ENCODE data around the gene HDAC4. TPM values are rescaled to one million over a fixed set of nuclear protein-coding genes. Genes with fewer than 3 reads are reported as not detected.

HDAC4 gene
- total and polyA plus RNA-seq, 4 donors: 2.9 to 37.2 (median 4.4) TPM

DNA sequence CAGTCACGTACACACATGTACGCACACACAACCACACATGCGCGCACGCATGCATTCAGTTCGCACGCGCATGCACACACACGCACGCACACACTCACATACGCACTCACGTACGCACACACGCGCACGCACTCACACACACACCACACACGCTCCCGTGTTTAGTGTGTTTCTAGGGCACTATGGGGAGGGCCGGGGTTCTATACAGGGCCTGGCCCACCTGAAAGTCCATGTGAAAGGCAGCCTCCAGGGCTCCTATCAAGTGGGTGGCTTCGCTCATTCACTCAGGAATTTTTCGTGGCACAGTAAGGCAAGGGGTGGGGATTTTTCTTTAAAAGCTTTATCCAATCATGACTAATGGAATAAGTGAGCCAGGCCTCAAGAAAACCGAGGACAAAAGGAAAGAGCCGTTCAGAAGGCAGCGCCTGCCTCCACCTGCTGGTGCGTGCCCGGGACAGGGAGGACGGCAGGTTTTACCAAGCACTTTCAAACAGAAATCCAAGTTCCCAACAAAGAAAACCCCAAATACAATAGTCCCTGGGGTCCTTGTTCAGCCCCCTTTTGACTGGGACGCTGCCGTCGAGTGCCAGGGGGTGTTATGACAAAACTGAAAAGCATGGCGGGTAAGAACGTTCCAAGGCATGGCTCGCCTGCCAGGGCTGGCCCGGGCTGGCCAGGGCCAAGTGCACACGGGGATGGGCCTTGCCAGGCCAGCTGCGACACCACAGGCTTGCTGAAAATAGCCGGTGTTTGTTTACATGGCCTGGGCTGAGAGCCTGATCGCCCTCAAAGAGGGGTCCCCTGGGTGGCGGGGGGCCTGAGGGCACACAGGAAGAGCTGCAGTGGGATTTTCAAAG lies 110.0 kb downstream of the HDAC4 start:
- DNase-seq (ENCODE audit: low spot score): no peak

DNA sequence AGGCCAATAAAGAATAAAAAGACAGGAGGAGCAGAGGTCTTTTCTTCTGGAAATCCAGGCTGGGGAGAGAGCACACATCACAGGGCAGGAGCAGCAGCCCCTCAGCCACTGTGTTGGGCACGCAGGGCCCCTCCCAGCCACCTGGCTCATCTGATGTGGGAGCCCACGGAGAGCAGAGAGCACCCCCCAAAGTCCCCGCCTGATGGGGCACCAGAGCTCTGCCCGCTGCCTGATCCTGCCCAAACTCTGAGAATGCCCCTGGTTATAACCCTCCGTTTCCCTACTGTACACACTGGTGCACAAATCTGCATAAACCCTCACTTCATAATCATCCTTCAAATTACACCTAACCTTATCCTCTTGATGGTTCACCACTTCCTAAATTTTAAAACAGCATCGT lies 111.3 kb downstream of the HDAC4 start:
- Histone ChIP-seq H3K36me3 (ENCODE audit: control insufficient read depth in 4 of 4, insufficient read depth in 3 of 4, low read depth in 1 of 4, low read length in 3 of 4) (no peaks in the 10 kb centered on the region), H3K27ac (ENCODE audit: low read depth in 1 of 2, low read length in 2 of 2) (no peak overlapping the region), H3K4me1 (ENCODE audit: control insufficient read depth in 4 of 4, insufficient read depth in 4 of 4, low read length in 3 of 4) (peaks cover 22 to 50% (median 35%) of the 10 kb centered on the region in 4 donors), H3K4me3 (ENCODE audit: low read depth in 1 of 3, low read length in 3 of 3) (no peak overlapping the region), H3K9me3 (ENCODE audit: control insufficient read depth in 4 of 4, low read length in 3 of 4) (no peaks in the 10 kb centered on the region), H3K27me3 (ENCODE audit: control insufficient read depth in 4 of 4, insufficient read depth in 4 of 4, low read length in 3 of 4) (no peaks in the 10 kb centered on the region), H3K9ac (ENCODE audit: low read depth in 1 of 2, low read length in 2 of 2) (no peak overlapping the region)
- TF ChIP-seq, protein P1, sequence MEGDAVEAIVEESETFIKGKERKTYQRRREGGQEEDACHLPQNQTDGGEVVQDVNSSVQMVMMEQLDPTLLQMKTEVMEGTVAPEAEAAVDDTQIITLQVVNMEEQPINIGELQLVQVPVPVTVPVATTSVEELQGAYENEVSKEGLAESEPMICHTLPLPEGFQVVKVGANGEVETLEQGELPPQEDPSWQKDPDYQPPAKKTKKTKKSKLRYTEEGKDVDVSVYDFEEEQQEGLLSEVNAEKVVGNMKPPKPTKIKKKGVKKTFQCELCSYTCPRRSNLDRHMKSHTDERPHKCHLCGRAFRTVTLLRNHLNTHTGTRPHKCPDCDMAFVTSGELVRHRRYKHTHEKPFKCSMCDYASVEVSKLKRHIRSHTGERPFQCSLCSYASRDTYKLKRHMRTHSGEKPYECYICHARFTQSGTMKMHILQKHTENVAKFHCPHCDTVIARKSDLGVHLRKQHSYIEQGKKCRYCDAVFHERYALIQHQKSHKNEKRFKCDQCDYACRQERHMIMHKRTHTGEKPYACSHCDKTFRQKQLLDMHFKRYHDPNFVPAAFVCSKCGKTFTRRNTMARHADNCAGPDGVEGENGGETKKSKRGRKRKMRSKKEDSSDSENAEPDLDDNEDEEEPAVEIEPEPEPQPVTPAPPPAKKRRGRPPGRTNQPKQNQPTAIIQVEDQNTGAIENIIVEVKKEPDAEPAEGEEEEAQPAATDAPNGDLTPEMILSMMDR (IDR thresholded peaks at IDR 0.05; ENCODE audit: low read depth, low read length, missing input control): no peak
- TF ChIP-seq JUND (IDR thresholded peaks at IDR 0.05) (no peak), GABPA (IDR thresholded peaks at IDR 0.05 in 1 of 2, conservative IDR thresholded peaks at IDR 0.05 in 1 of 2) (no peak), FOXA2 (IDR thresholded peaks at IDR 0.05) (no peak)
- 89% methylated on average over 6 of the region's 6 CpGs for WGBS
- DNase-seq (ENCODE audit: low spot score): no peak

More for the DNA sequence above, 110.0 kb downstream of the HDAC4 start:
- peaks cover 17 to 50% (median 34%) of the 10 kb centered on the region in 4 donors for H3K4me1 ChIP-seq (ENCODE audit: control insufficient read depth in 4 of 4, insufficient read depth in 4 of 4, low read length in 3 of 4)
- H3K4me3 ChIP-seq (ENCODE audit: low read depth in 1 of 3, low read length in 3 of 3): no peak overlapping the region
- H3K9ac ChIP-seq (ENCODE audit: low read depth in 1 of 2, low read length in 2 of 2): no peak overlapping the region
- no peak overlapping the region for H3K27ac ChIP-seq (ENCODE audit: low read depth in 1 of 2, low read length in 2 of 2)
- no peaks in the 10 kb centered on the region for H3K27me3 ChIP-seq (ENCODE audit: control insufficient read depth in 4 of 4, insufficient read depth in 4 of 4, low read length in 3 of 4)
- 77% methylated on average over 39 of the region's 39 CpGs for WGBS
- TF ChIP-seq RAD21 (IDR thresholded peaks at IDR 0.05): peak in 1 of 2 donors; percentile 49
- no peak for TF ChIP-seq TAF1 (conservative IDR thresholded peaks at IDR 0.05)
- peak in 1 of 2 donors; percentile 43 for TF ChIP-seq HNF4A (conservative IDR thresholded peaks at IDR 0.05)
- no peaks in the 10 kb centered on the region for H3K9me3 ChIP-seq (ENCODE audit: control insufficient read depth in 4 of 4, low read length in 3 of 4)
- no peaks in the 10 kb centered on the region for H3K36me3 ChIP-seq (ENCODE audit: control insufficient read depth in 4 of 4, insufficient read depth in 3 of 4, low read depth in 1 of 4, low read length in 3 of 4)

DNA sequence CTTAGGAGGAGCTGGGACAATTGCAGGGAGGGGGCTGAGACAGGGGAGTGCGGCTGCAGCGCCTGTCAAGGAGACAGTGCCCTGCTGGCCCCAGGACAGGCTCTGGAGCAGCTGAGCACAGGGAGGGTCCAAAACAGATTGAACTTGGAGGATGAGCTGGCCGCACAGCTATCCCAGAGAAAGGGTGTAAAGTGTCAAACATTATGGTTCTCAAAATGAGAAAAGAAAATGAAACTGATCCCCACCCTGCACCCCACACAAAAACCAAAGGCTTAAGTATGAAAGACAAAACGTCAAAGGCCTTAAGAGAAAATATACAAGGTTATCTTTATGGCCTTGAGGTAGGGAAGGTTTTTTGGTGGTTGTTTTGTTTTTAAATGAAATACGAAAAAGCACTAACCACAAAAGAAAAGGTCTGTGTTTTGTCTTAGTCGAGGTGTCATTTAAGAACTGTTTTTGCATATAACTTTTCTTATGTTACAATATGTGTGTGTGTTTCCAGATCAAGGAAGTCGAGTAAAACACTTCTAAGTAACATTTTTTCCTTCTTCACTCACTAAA lies 111.8 kb downstream of the HDAC4 start:
- no peak overlapping the region for H3K27ac ChIP-seq (ENCODE audit: low read depth in 1 of 2, low read length in 2 of 2)
- H3K4me3 ChIP-seq (ENCODE audit: low read depth in 1 of 3, low read length in 3 of 3): no peak overlapping the region
- TF ChIP-seq FOXA2 (IDR thresholded peaks at IDR 0.05): no peak
- TF ChIP-seq FOXA1 (IDR thresholded peaks at IDR 0.05): no peak
- no peak for TF ChIP-seq JUND (IDR thresholded peaks at IDR 0.05)
- H3K36me3 ChIP-seq (ENCODE audit: control insufficient read depth in 4 of 4, insufficient read depth in 3 of 4, low read depth in 1 of 4, low read length in 3 of 4): no peaks in the 10 kb centered on the region
- no peaks in the 10 kb centered on the region for H3K9me3 ChIP-seq (ENCODE audit: control insufficient read depth in 4 of 4, low read length in 3 of 4)
- H3K27me3 ChIP-seq (ENCODE audit: control insufficient read depth in 4 of 4, insufficient read depth in 4 of 4, low read length in 3 of 4): no peaks in the 10 kb centered on the region
- H3K4me1 ChIP-seq (ENCODE audit: control insufficient read depth in 4 of 4, insufficient read depth in 4 of 4, low read length in 3 of 4): peaks cover 20 to 45% (median 31%) of the 10 kb centered on the region in 4 donors
- no peak overlapping the region for H3K9ac ChIP-seq (ENCODE audit: low read depth in 1 of 2, low read length in 2 of 2)
- no peak for DNase-seq (ENCODE audit: low spot score)
- WGBS: 69% methylated on average over 7 of the region's 7 CpGs

DNA sequence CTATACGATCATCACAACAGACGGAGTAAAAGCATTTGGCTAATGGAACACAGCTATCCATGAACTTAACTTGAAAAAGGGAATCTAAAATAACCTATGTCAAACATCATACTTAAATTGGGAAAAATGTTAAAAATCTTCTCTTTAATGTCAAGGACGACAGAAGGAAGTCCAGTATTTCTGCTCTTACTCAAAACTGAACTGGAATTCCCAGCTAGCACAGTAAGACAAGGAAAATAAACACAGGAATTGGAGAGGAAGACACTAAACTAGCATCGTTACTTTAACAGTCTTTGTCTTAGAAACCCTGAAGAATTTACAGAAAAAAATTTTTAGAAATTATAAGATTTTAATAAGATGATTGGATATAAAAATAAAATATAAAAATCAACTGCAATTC lies 112.6 kb downstream of the HDAC4 start:
- no peak overlapping the region for H3K27ac ChIP-seq (ENCODE audit: low read depth in 1 of 2, low read length in 2 of 2)

More for the DNA sequence above, 112.6 kb downstream of the HDAC4 start:
- Histone ChIP-seq H3K36me3 (ENCODE audit: control insufficient read depth in 4 of 4, insufficient read depth in 3 of 4, low read depth in 1 of 4, low read length in 3 of 4) (no peaks in the 10 kb centered on the region), H3K4me3 (ENCODE audit: low read depth in 1 of 3, low read length in 3 of 3) (no peak overlapping the region), H3K27me3 (ENCODE audit: control insufficient read depth in 4 of 4, insufficient read depth in 4 of 4, low read length in 3 of 4) (no peaks in the 10 kb centered on the region), H3K9ac (ENCODE audit: low read depth in 1 of 2, low read length in 2 of 2) (no peak overlapping the region), H3K9me3 (ENCODE audit: control insufficient read depth in 4 of 4, low read length in 3 of 4) (no peaks in the 10 kb centered on the region), H3K4me1 (ENCODE audit: control insufficient read depth in 4 of 4, insufficient read depth in 4 of 4, low read length in 3 of 4) (peaks cover 20 to 38% (median 27%) of the 10 kb centered on the region in 4 donors)
- WGBS: 86% methylated on average over 4 of the region's 4 CpGs
- no peak for TF ChIP-seq RXRA (IDR thresholded peaks at IDR 0.05)
- no peak for TF ChIP-seq FOXA1 (IDR thresholded peaks at IDR 0.05)
- TF ChIP-seq JUND (IDR thresholded peaks at IDR 0.05): no peak
- TF ChIP-seq, protein P2, sequence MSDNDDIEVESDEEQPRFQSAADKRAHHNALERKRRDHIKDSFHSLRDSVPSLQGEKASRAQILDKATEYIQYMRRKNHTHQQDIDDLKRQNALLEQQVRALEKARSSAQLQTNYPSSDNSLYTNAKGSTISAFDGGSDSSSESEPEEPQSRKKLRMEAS (IDR thresholded peaks at IDR 0.05): no peak
- TF ChIP-seq, protein P1 (IDR thresholded peaks at IDR 0.05; ENCODE audit: low read depth, low read length, missing input control): no peak
- TF ChIP-seq SP1 (IDR thresholded peaks at IDR 0.05): no peak
- DNase-seq (ENCODE audit: low spot score): no peak
